CD4-positive, alpha-beta T cell (primary cell): ENCODE results near the gene VWA1. TPM values are rescaled to one million over a fixed set of nuclear protein-coding genes. Genes with fewer than 3 reads are reported as not detected.
A peak's percentile ranks its signal among the peaks of the same experiment; 100 is the strongest.

Source experiments
- ATAC-seq: fragments of 200-7000 bp; cut with Tn5 transposase; one replicate; pipeline ENCODE4 v1.10.0; 2022; ENCODE audit warnings: mild to moderate bottlenecking; ENCODE audit not compliant: poor library complexity
- CTCF ChIA-PET: fragments of 350-600 bp; sonication (Branson Sonifier 250); formaldehyde crosslinking; loops from one replicate; lab custom pipeline; 2021; ENCODE audit warnings: antibody characterized with exemption, inconsistent platforms; lab: Charles Lee
- POLR2A ChIA-PET: fragments of 350-600 bp; sonication (Branson Sonifier 250); formaldehyde crosslinking; loops from one replicate; lab custom pipeline; 2021; ENCODE audit warnings: antibody characterized with exemption, inconsistent platforms; lab: Charles Lee
- DNase-seq, 14 experiments: peaks; one replicate each; pipeline ENCODE4 v3.0.0-alpha.2; 2013 to 2020; ENCODE audit warnings: mixed read lengths in 2 of 14
- H3K27ac ChIP-seq, 2 donors: one replicate each; pipeline versions ENCODE4 v1.5.1 to v1.7.0; 2013; ENCODE audit warnings: low read length in 2 of 2, low read depth in 1 of 2, mild to moderate bottlenecking in 1 of 2
- H3K27me3 ChIP-seq, 2 experiments: 1 replicate in 1 of 2; 2 replicates in 1 of 2; pipeline versions ENCODE4 v1.6.1 to v1.7.0; 2013; ENCODE audit warnings: low read length in 2 of 2, control low read depth in 1 of 2, mild to moderate bottlenecking in 1 of 2, moderate library complexity in 1 of 2; ENCODE audit not compliant: insufficient read depth in 2 of 2, control insufficient read depth in 1 of 2
- H3K36me3 ChIP-seq: one replicate; pipeline ENCODE4 v1.6.1; 2013; ENCODE audit warnings: low read length, control low read depth; ENCODE audit not compliant: insufficient read depth
- H3K4me1 ChIP-seq: one replicate; pipeline ENCODE4 v1.6.1; 2013; ENCODE audit warnings: low read length, control low read depth; ENCODE audit not compliant: insufficient read depth
- H3K4me3 ChIP-seq: one replicate; pipeline ENCODE4 v1.5.1; 2013; ENCODE audit warnings: mild to moderate bottlenecking, low read length, moderate library complexity
- H3K9me3 ChIP-seq, 2 experiments: 1 replicate in 1 of 2; 2 replicates in 1 of 2; pipeline versions ENCODE4 v1.6.1 to v1.7.0; 2013; ENCODE audit warnings: low read length in 2 of 2, mild to moderate bottlenecking in 2 of 2, control low read depth in 1 of 2, moderate library complexity in 1 of 2; ENCODE audit not compliant: control insufficient read depth in 1 of 2, insufficient read depth in 1 of 2
- H3K27ac Mint-ChIP-seq: one replicate; pipeline ENCODE4 v1.8.0; 2020; ENCODE audit warnings: mixed read lengths
- H3K27me3 Mint-ChIP-seq: one replicate; pipeline ENCODE4 v1.8.0; 2021; ENCODE audit warnings: mixed read lengths
- H3K36me3 Mint-ChIP-seq: one replicate; pipeline ENCODE4 v1.8.0; 2021; ENCODE audit warnings: low read depth, mixed read lengths
- H3K4me1 Mint-ChIP-seq: one replicate; pipeline ENCODE4 v1.8.0; 2021; ENCODE audit warnings: low read depth, mixed read lengths
- H3K4me3 Mint-ChIP-seq: one replicate; pipeline ENCODE4 v1.8.0; 2020; ENCODE audit warnings: mild to moderate bottlenecking, mixed read lengths
- H3K9me3 Mint-ChIP-seq: one replicate; pipeline ENCODE4 v1.8.0; 2020; ENCODE audit warnings: mixed read lengths
- intact Hi-C, 2 experiments: fragments of 100-400 bp; cut with DNase I in 1 of 2; cut with micrococcal nuclease in 1 of 2; formaldehyde crosslinking; loops; one replicate each; pipeline versions ENCODE4 v1.15.1 to v1.9.0; 2023 to 2025; cut with DNase I, micrococcal nuclease
- total RNA-seq, 174 experiments: library from RNA in 2 of 174; stranded (reverse) in 2 of 174; gene quantifications; one replicate each; pipeline ENCODE4 v1.2.3 and lab custom pipeline; 2021 to 2026
- TF ChIP-seq, protein P1 (sequence below): fragments of 200-600 bp; IDR thresholded peaks from one replicate; pipeline ENCODE4 v1.8.0; 2022; ENCODE audit warnings: antibody characterized with exemption, mild to moderate bottlenecking

Gene VWA1
- total RNA-seq, 2 experiments from 2014 or later: not detected

DNA sequence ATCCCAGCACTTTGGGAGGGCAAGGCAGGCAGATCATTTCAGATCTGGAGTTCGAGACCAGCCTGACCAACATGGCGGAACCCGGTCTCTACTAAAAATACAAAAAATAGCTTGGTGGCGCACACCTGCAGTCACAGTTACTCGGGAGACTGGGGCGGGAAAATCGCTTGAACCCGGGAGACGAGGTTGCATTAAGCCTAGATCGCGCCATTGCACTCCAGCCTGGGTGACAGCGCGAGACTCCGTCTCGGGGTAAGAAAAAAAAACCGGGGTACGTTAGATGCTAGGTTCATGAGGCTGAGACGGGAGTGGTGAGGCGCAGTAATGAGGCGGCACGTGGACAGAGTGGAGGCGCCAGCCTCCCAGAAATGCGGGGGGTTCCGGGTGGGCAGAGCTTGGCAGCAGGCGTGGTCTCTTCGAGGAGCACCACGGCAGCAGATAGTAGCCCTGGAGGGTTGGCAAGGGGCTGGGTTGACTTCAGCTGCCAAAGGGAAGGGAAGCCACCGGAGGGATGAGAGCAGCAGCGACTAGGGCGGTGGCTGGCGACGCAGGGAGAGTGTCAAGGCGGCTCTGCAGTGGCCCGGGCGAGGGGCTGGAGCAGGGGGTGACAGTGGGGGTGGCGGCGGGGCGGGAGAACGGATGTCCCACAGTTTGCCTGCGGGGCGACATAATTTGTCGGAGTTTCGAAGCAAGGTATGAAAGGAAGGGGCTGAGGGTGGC, 29.2 kb upstream of the VWA1 start:
- DNase-seq: peak in 1 of 14 experiments; percentile 46
- H3K4me3 ChIP-seq: peak overlapping the region; percentile 92
- Mint-ChIP-seq H3K27ac (peak overlapping the region; percentile 91), H3K27me3 (no peaks in the 10 kb centered on the region), H3K9me3 (no peaks in the 10 kb centered on the region), H3K4me3 (peak overlapping the region; percentile 94), H3K4me1 (peaks cover 39% of the 10 kb centered on the region), H3K36me3 (peaks cover 51% of the 10 kb centered on the region)
- TF ChIP-seq, protein P1, sequence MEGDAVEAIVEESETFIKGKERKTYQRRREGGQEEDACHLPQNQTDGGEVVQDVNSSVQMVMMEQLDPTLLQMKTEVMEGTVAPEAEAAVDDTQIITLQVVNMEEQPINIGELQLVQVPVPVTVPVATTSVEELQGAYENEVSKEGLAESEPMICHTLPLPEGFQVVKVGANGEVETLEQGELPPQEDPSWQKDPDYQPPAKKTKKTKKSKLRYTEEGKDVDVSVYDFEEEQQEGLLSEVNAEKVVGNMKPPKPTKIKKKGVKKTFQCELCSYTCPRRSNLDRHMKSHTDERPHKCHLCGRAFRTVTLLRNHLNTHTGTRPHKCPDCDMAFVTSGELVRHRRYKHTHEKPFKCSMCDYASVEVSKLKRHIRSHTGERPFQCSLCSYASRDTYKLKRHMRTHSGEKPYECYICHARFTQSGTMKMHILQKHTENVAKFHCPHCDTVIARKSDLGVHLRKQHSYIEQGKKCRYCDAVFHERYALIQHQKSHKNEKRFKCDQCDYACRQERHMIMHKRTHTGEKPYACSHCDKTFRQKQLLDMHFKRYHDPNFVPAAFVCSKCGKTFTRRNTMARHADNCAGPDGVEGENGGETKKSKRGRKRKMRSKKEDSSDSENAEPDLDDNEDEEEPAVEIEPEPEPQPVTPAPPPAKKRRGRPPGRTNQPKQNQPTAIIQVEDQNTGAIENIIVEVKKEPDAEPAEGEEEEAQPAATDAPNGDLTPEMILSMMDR: no peak
- H3K27ac ChIP-seq: peak overlapping the region; percentile 80 to 88
- ChIA-PET POLR2A (interaction anchor here (0.6 to 5.3 kb wide), 4 partner anchors 31 to 392 kb away, joined by 3 to 39 read pairs (median 7); partner anchors contain the start of genes AURKAIP1 and MIB2), CTCF (interaction anchor here (2.4 kb wide), 1 partner anchor 31 kb away, joined by 7 read pairs; the partner anchor contains the start of gene AURKAIP1)
- H3K36me3 ChIP-seq: peaks cover 46% of the 10 kb centered on the region
- ATAC-seq: no peak
- intact Hi-C loops: loop anchor here in 1 of 2 experiments (2.0 kb wide), 2 partner anchors 31 to 289 kb away; partner anchors contain the start of genes AURKAIP1 and C1orf159
- no peaks in the 10 kb centered on the region for H3K27me3 ChIP-seq
- no peaks in the 10 kb centered on the region for H3K9me3 ChIP-seq
- H3K4me1 ChIP-seq: peaks cover 50% of the 10 kb centered on the region

DNA sequence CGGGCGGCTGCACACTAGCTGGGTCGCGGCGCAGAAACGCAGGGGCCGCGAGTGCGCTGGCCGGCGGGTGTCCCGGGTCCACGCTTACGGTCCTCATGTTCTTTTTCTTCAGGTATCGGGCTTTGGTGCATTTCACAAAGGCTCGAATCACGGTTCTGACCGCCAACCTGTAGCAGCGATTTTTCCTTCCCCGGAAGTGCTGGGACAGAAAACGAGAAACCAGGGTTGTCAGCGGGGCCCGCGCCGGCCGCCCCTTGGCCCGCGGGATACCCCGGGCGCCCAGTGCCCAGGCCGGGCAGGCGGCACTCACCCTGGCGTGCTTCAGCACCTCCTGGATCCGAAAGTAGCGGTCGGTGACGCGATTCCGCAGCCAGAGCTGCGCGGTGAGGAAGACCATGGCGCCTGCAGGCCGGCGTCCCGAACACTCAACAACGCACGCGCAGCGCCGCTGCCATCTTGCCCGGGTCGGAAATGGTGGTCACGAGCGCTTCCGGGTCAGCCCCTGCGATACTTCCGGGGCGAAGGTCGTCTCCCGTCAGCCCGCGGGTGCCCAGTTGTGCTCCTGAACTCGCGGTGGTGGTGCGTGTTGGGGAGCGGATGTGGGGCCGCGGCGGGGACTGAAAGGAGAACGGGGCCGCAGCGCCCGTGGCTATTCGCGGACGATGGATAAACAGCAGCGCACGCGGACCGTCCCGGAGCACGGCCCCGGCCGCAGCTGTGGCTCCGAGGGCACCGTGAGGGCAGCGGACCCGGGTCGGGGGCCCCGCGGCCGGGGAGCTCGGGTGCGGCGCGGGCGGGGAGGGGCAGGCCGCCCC, 28.5 kb upstream of the VWA1 start, which contains the start of gene MRPL20:
TSS of gene MRPL20 (minus strand) at position 473 of the 815 bp plus-strand sequence. CDS start at position 397, 76 bp downstream.
- H3K27me3 ChIP-seq: no peaks in the 10 kb centered on the region
- ChIA-PET POLR2A (interaction anchor here (0.6 to 5.3 kb wide), 6 partner anchors 8 to 393 kb away, joined by 3 to 45 read pairs (median 7); partner anchors contain the start of genes AURKAIP1, CCNL2, MIB2 and UBE2J2), CTCF (interaction anchor here (1.0 to 2.4 kb wide), 4 partner anchors 14 to 98 kb away, joined by 3 to 7 read pairs (median 4); partner anchors contain the start of gene AURKAIP1)
- H3K36me3 ChIP-seq: peaks cover 38% of the 10 kb centered on the region
- peak within 1 kb of the TSS; percentile 92 for H3K4me3 ChIP-seq
- H3K4me1 ChIP-seq: peaks cover 44% of the 10 kb centered on the region
- H3K27ac ChIP-seq: peak within 1 kb of the TSS; percentile 80 to 88
- Mint-ChIP-seq H3K27me3 (no peaks in the 10 kb centered on the region), H3K27ac (peak within 1 kb of the TSS; percentile 91), H3K4me3 (peak within 1 kb of the TSS; percentile 94), H3K36me3 (peaks cover 43% of the 10 kb centered on the region), H3K4me1 (peaks cover 34% of the 10 kb centered on the region), H3K9me3 (no peaks in the 10 kb centered on the region)
- ATAC-seq (peak; percentile 94), DNase-seq (peak; percentile 93 to 99 (median 95))
- H3K9me3 ChIP-seq: no peaks in the 10 kb centered on the region
- TF ChIP-seq, protein P1: no peak
- intact Hi-C loops: loop anchor here (1.0 to 2.0 kb wide), 5 partner anchors 8 to 290 kb away; partner anchors contain the start of genes AURKAIP1 (in 2 of the 2), B3GALT6 (in 1 of the 2), C1orf159 (in 1 of the 2) and CCNL2 (in 1 of the 2)
